ENCODE data around the gene PDE4A. TPM values are rescaled to one million over a fixed set of nuclear protein-coding genes. Genes with fewer than 3 reads are reported as not detected.
"Not testable (repeated sequence)": the region's sequence is repeated elsewhere in the genome, so short reads cannot be mapped to it uniquely, and the experiment has no call there.

PDE4A gene
- total RNA-seq, 1 experiment from 2014 or later, result 3.1 TPM

- Histone ChIP-seq H3K4me2 (ENCODE audit: low read length) (no peak overlapping the region), H3K4me1 (ENCODE audit: insufficient read depth, low read length) (no peaks in the 10 kb centered on the region), H3K36me3 (ENCODE audit: low read depth, low read length) (no peaks in the 10 kb centered on the region), H3K9me2 (replicated peaks; ENCODE audit: low read length) (no peaks in the 10 kb centered on the region), H3K27me3 (ENCODE audit: low read length) (no peaks in the 10 kb centered on the region), H3K79me2 (ENCODE audit: low read length) (no peaks in the 10 kb centered on the region), H3K9ac (ENCODE audit: low read length) (no peak overlapping the region), H4K20me1 (ENCODE audit: low read length) (no peaks in the 10 kb centered on the region), H3K4me3 (ENCODE audit: low read length) (no peak overlapping the region), H3F3A (ENCODE audit: low read length, unreplicated experiment) (no peaks in the 10 kb centered on the region), H3K9me3 (ENCODE audit: low read length) (no peaks in the 10 kb centered on the region), H3K27ac (ENCODE audit: low read length) (no peak overlapping the region), H2AFZ (ENCODE audit: low read length) (no peak overlapping the region)
- ChIA-PET CTCF (interaction anchor here (0.7 kb wide), 1 partner anchor 48 kb away, joined by 4 read pairs; no protein-coding TSS in a partner anchor), POLR2A (ENCODE audit: unreplicated experiment) (no interaction called here)
- TF ChIP-seq CTCF (conservative IDR thresholded peaks at IDR 0.05; ENCODE audit: low read depth, low read length) (no peak), EZH2 (IDR thresholded peaks at IDR 0.05; ENCODE audit: low read length, unreplicated experiment) (no peak), EZH2phosphoT487 (IDR thresholded peaks at IDR 0.05; ENCODE audit: borderline replicate concordance, low read length) (no peak)
- BruUV-seq (replicated peaks), result no TSS peak
- peak; percentile 22 for DNase-seq
- ATAC-seq, result no peak
- intact Hi-C loops (cut with micrococcal nuclease), result no loop called here
Measured at GRCh38 chr19:10454267-10454666, 33.9 kb downstream of the PDE4A start.

- BruUV-seq (replicated peaks); ATAC-seq; intact Hi-C loops (cut with micrococcal nuclease): not testable (repeated sequence)
Measured at GRCh38 chr19:10458733-10459132, 38.4 kb downstream of the PDE4A start.

GRCh38 chr19:10460714-10461046 is 40.3 kb downstream of the PDE4A start:
- Histone ChIP-seq H2AFZ (ENCODE audit: low read length) (no peak overlapping the region), H4K20me1 (ENCODE audit: low read length) (no peaks in the 10 kb centered on the region)
- POLR2A ChIA-PET (ENCODE audit: unreplicated experiment), result no interaction called here

More at GRCh38 chr19:10458733-10459132, 38.4 kb downstream of the PDE4A start:
- H3K79me2 ChIP-seq (ENCODE audit: low read length); H3K4me3 ChIP-seq (ENCODE audit: low read length); H3F3A ChIP-seq (ENCODE audit: low read length, unreplicated experiment); H3K27ac ChIP-seq (ENCODE audit: low read length); H3K27me3 ChIP-seq (ENCODE audit: low read length); CTCF ChIA-PET; H4K20me1 ChIP-seq (ENCODE audit: low read length); H3K4me2 ChIP-seq (ENCODE audit: low read length); H3K9ac ChIP-seq (ENCODE audit: low read length); H3K9me2 ChIP-seq (replicated peaks; ENCODE audit: low read length); H3K36me3 ChIP-seq (ENCODE audit: low read depth, low read length); H3K4me1 ChIP-seq (ENCODE audit: insufficient read depth, low read length); H2AFZ ChIP-seq (ENCODE audit: low read length); H3K9me3 ChIP-seq (ENCODE audit: low read length); POLR2A ChIA-PET (ENCODE audit: unreplicated experiment); DNase-seq: not testable (repeated sequence)

More at GRCh38 chr19:10460714-10461046, 40.3 kb downstream of the PDE4A start:
- ATAC-seq (no peak), DNase-seq (no peak)
- Histone ChIP-seq H3K9me2 (replicated peaks; ENCODE audit: low read length) (no peaks in the 10 kb centered on the region), H3K27ac (ENCODE audit: low read length) (no peak overlapping the region), H3K79me2 (ENCODE audit: low read length) (no peaks in the 10 kb centered on the region), H3K4me2 (ENCODE audit: low read length) (no peak overlapping the region), H3K9me3 (ENCODE audit: low read length) (no peaks in the 10 kb centered on the region), H3K36me3 (ENCODE audit: low read depth, low read length) (no peaks in the 10 kb centered on the region), H3K27me3 (ENCODE audit: low read length) (no peaks in the 10 kb centered on the region), H3K4me1 (ENCODE audit: insufficient read depth, low read length) (0 out of 2 replicates have a peak, but pooled peaks cover 5% of the 10 kb centered on the region), H3K9ac (ENCODE audit: low read length) (no peak overlapping the region), H3K4me3 (ENCODE audit: low read length) (no peak overlapping the region), H3F3A (ENCODE audit: low read length, unreplicated experiment) (no peaks in the 10 kb centered on the region)
- TF ChIP-seq EZH2 (IDR thresholded peaks at IDR 0.05; ENCODE audit: low read length, unreplicated experiment) (no peak), CTCF (conservative IDR thresholded peaks at IDR 0.05; ENCODE audit: low read depth, low read length) (no peak), EZH2phosphoT487 (IDR thresholded peaks at IDR 0.05; ENCODE audit: borderline replicate concordance, low read length) (no peak)
- no TSS peak for BruUV-seq (replicated peaks)
- CTCF ChIA-PET, result interaction anchor here (0.5 kb wide), 1 partner anchor 20 kb away, joined by 13 read pairs; no protein-coding TSS in a partner anchor
- intact Hi-C loops (cut with micrococcal nuclease), result no loop called here
